Astrocyte (in vitro differentiated cells and primary cell): Measurements from ENCODE around the gene ADAM20.
"Not testable (repeated sequence)": the region's sequence is repeated elsewhere in the genome, so short reads cannot be mapped to it uniquely, and the experiment has no call there.

Source experiments
- EZH2 ChIP-seq: IDR thresholded peaks from 2 replicates; pipeline ENCODE4 v1.6.1; 2012; ENCODE audit warnings: mild to moderate bottlenecking, low read length, inconsistent platforms; ENCODE audit not compliant: insufficient read depth
- TF ChIP-seq, protein P1 (sequence below): IDR thresholded peaks from 2 replicates; pipeline ENCODE4 v1.5.1; 2011; ENCODE audit warnings: low read depth, mild to moderate bottlenecking, inconsistent platforms, low read length, moderate library complexity; ENCODE audit not compliant: insufficient read depth

DNA sequence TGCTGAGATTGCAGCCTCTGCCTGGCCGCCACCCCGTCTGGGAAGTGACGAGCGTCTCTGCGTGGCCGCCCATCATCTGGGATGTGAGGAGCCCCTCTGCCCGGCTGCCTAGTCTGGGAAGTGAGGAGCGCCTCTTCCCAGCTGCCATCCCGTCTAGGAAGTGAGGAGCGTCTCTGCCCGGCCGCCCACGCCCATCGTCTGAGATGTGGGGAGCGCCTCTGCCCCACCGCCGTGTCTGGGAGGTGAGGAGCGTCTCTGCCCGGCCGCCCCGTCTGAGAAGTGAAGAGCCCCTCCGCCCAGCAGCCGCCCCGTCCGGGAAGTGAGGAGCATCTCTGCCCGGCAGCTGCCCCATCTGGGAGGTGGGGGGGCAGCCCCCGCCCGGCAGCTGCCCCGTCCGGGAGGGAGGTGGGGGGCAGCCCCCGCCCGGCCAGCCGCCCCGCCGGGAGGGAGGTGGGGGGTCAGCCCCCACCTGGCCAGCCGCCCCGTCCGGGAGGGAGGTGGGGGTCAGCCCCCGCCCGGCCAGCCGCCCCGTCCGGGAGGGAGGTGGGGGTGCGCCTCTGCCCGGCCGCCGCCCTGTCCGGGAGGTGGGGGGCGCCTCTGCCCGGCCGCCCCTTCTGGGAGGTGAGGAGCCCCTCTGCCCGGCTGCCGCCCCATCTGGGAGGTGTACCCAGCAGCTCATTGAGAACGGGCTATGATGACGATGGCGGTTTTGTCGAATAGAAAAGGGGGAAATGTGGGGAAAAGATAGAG, 57.3 kb downstream of the ADAM20 start:
- TF ChIP-seq EZH2: not testable (repeated sequence)
- TF ChIP-seq, protein P1, sequence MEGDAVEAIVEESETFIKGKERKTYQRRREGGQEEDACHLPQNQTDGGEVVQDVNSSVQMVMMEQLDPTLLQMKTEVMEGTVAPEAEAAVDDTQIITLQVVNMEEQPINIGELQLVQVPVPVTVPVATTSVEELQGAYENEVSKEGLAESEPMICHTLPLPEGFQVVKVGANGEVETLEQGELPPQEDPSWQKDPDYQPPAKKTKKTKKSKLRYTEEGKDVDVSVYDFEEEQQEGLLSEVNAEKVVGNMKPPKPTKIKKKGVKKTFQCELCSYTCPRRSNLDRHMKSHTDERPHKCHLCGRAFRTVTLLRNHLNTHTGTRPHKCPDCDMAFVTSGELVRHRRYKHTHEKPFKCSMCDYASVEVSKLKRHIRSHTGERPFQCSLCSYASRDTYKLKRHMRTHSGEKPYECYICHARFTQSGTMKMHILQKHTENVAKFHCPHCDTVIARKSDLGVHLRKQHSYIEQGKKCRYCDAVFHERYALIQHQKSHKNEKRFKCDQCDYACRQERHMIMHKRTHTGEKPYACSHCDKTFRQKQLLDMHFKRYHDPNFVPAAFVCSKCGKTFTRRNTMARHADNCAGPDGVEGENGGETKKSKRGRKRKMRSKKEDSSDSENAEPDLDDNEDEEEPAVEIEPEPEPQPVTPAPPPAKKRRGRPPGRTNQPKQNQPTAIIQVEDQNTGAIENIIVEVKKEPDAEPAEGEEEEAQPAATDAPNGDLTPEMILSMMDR: not testable (repeated sequence)
